Keratinocyte (primary cell): Measurements from ENCODE around the gene EIF2B2. TPM values are rescaled to one million over a fixed set of nuclear protein-coding genes. Genes with fewer than 3 reads are reported as not detected.

ENCODE experiments used
- DNase-seq: peaks from one replicate; pipeline ENCODE4 v3.0.0-alpha.2; 2011; ENCODE audit warnings: low read depth, missing footprints, low spot score
- FAIRE-seq: peaks from 2 replicates; lab custom pipeline; 2011; peaks lifted over from hg19 to GRCh38; lab: Jason Lieb, UNC
- H2AFZ ChIP-seq: 2 replicates; pipeline ENCODE4 v1.6.0; 2012; ENCODE audit warnings: low read length, control low read depth, inconsistent platforms; ENCODE audit not compliant: control insufficient read depth
- H3K27ac ChIP-seq: 2 replicates; pipeline ENCODE4 v1.5.1; 2011; ENCODE audit warnings: low read length; ENCODE audit not compliant: control insufficient read depth, insufficient read depth
- H3K27me3 ChIP-seq: 3 replicates; pipeline ENCODE4 v1.6.0; 2011; ENCODE audit warnings: low read length; ENCODE audit not compliant: control insufficient read depth, insufficient read depth; ENCODE audit errors: extremely low read depth
- H3K36me3 ChIP-seq, 2 experiments: 2 replicates in 1 of 2; 3 replicates in 1 of 2; pipeline ENCODE4 v1.5.1; 2011; ENCODE audit warnings: low read length in 2 of 2, mild to moderate bottlenecking in 1 of 2; ENCODE audit not compliant: control insufficient read depth in 2 of 2, insufficient read depth in 2 of 2; ENCODE audit errors: extremely low read depth in 1 of 2
- H3K4me1 ChIP-seq: 3 replicates; pipeline ENCODE4 v1.5.1; 2011; ENCODE audit warnings: low read length; ENCODE audit not compliant: control insufficient read depth, insufficient read depth; ENCODE audit errors: extremely low read depth
- H3K4me2 ChIP-seq: 3 replicates; pipeline ENCODE4 v1.6.0; 2011; ENCODE audit warnings: low read depth, low read length; ENCODE audit not compliant: control insufficient read depth, insufficient read depth; ENCODE audit errors: extremely low read depth
- H3K4me3 ChIP-seq, 3 experiments: fragments of 200-600 bp in 1 of 3; sonication (generic) in 1 of 3; 2 replicates in 2 of 3; 3 replicates in 1 of 3; pipeline ENCODE4 v1.5.1; 2011 to 2016; ENCODE audit warnings: low read length in 3 of 3, mild to moderate bottlenecking in 3 of 3, control low read depth in 2 of 3, inconsistent platforms in 1 of 3, low read depth in 1 of 3, mixed read lengths in 1 of 3, mixed run types in 1 of 3, moderate library complexity in 1 of 3; ENCODE audit not compliant: control insufficient read depth in 2 of 3, insufficient read depth in 2 of 3; ENCODE audit errors: extremely low read depth in 1 of 3
- H3K79me2 ChIP-seq: 2 replicates; pipeline ENCODE4 v1.6.0; 2012; ENCODE audit warnings: low read length; ENCODE audit not compliant: control insufficient read depth, insufficient read depth
- H3K9ac ChIP-seq: 3 replicates; pipeline ENCODE4 v1.6.0; 2011; ENCODE audit warnings: low read length; ENCODE audit not compliant: control insufficient read depth, insufficient read depth; ENCODE audit errors: extremely low read depth
- H3K9me1 ChIP-seq: 3 replicates; pipeline ENCODE4 v1.6.0; 2011; ENCODE audit warnings: low read length; ENCODE audit not compliant: control insufficient read depth, insufficient read depth; ENCODE audit errors: extremely low read depth
- H3K9me3 ChIP-seq: 2 replicates; pipeline ENCODE4 v1.5.1; 2012; ENCODE audit warnings: low read depth, low read length; ENCODE audit not compliant: control insufficient read depth
- H4K20me1 ChIP-seq: 3 replicates; pipeline ENCODE4 v1.6.0; 2011; ENCODE audit warnings: low read length; ENCODE audit not compliant: control insufficient read depth, insufficient read depth; ENCODE audit errors: extremely low read depth
- EZH2 ChIP-seq: IDR thresholded peaks from one replicate; pipeline ENCODE4 v1.6.1; 2012; ENCODE audit warnings: inconsistent platforms, mild to moderate bottlenecking, low read length, moderate library complexity
- dilution Hi-C: fragments of 300-500 bp; cut with MboI; formaldehyde crosslinking; loops from one replicate; pipeline ENCODE4 v1.7.0; 2020; ENCODE audit warnings: low sequenced_read_pairs; ENCODE audit not compliant: extremely low pct_ligation_motif_present
- polyA plus RNA-seq, 5 experiments: library from polyadenylated mRNA; depleted of rRNA in 3 of 5; stranded (reverse) in 3 of 5; stranded (forward) in 1 of 5; unstranded in 1 of 5; fragments of >200 nt; gene quantifications; 1 replicate in 1 of 5; 2 replicates in 3 of 5; 3 replicates in 1 of 5; pipeline versions ENCODE4 v1.2.1 to v1.2.3, GENCODE V29; 2011 to 2012; ENCODE audit warnings: missing spikeins in 2 of 5, low read depth in 1 of 5, low replicate concordance in 1 of 5
- TF ChIP-seq, protein P1 (sequence below), 3 experiments: IDR thresholded peaks in 1 of 3; conservative IDR thresholded peaks in 1 of 3; optimal IDR thresholded peaks in 1 of 3; 2 replicates in 2 of 3; 3 replicates in 1 of 3; pipeline versions ENCODE3 to v1.5.1; 2011; ENCODE audit warnings: low read length in 3 of 3, mild to moderate bottlenecking in 3 of 3, moderate library complexity in 2 of 3, control low read depth in 1 of 3, inconsistent platforms in 1 of 3; ENCODE audit not compliant: insufficient read depth in 2 of 3; ENCODE audit errors: extremely low read depth in 1 of 3

EIF2B2 gene
- polyA plus RNA-seq, 1 donor (not counting 4 experiments of a cell fraction or from before 2014, with no cell fraction given), result 113 TPM

GRCh38 chr14:75011356-75011994, 8.8 kb downstream of the EIF2B2 start:
- no peaks in the 10 kb centered on the region for H3K9me3 ChIP-seq
- H3K4me1 ChIP-seq, result peaks cover 2% of the 10 kb centered on the region
- H3K9me1 ChIP-seq, result no peaks in the 10 kb centered on the region
- no peaks in the 10 kb centered on the region for H4K20me1 ChIP-seq
- H3K4me3 ChIP-seq, result no peak overlapping the region
- no peak overlapping the region for H3K4me2 ChIP-seq
- TF ChIP-seq, protein P1, sequence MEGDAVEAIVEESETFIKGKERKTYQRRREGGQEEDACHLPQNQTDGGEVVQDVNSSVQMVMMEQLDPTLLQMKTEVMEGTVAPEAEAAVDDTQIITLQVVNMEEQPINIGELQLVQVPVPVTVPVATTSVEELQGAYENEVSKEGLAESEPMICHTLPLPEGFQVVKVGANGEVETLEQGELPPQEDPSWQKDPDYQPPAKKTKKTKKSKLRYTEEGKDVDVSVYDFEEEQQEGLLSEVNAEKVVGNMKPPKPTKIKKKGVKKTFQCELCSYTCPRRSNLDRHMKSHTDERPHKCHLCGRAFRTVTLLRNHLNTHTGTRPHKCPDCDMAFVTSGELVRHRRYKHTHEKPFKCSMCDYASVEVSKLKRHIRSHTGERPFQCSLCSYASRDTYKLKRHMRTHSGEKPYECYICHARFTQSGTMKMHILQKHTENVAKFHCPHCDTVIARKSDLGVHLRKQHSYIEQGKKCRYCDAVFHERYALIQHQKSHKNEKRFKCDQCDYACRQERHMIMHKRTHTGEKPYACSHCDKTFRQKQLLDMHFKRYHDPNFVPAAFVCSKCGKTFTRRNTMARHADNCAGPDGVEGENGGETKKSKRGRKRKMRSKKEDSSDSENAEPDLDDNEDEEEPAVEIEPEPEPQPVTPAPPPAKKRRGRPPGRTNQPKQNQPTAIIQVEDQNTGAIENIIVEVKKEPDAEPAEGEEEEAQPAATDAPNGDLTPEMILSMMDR (optimal IDR thresholded peaks at IDR 0.05 in 1 of 3, IDR thresholded peaks at IDR 0.05 in 1 of 3, conservative IDR thresholded peaks at IDR 0.05 in 1 of 3; ENCODE audit: extremely low read depth in 1 of 3, insufficient read depth in 2 of 3, low read length in 3 of 3), result no peak
- TF ChIP-seq EZH2, result no peak
- H3K27me3 ChIP-seq, result no peaks in the 10 kb centered on the region
- H3K36me3 ChIP-seq, result peaks cover 26 to 39% of the 10 kb centered on the region in 2 experiments
- DNase-seq, result no peak
- H3K79me2 ChIP-seq, result peaks cover 2% of the 10 kb centered on the region
- no peak overlapping the region for H2AFZ ChIP-seq
- no peak overlapping the region for H3K9ac ChIP-seq
- dilution Hi-C loops, result no loop called here
- FAIRE-seq, result no peak
- H3K27ac ChIP-seq, result no peak overlapping the region

- no peak for FAIRE-seq
- Histone ChIP-seq H3K36me3 (peaks cover 29 to 33% of the 10 kb centered on the region in 2 experiments), H3K79me2 (no peaks in the 10 kb centered on the region), H3K27ac (no peak overlapping the region), H2AFZ (no peak overlapping the region), H3K4me3 (no peak overlapping the region), H4K20me1 (no peaks in the 10 kb centered on the region), H3K9me3 (no peaks in the 10 kb centered on the region), H3K9ac (no peak overlapping the region), H3K9me1 (no peaks in the 10 kb centered on the region), H3K4me1 (peaks cover 2% of the 10 kb centered on the region), H3K27me3 (no peaks in the 10 kb centered on the region), H3K4me2 (no peak overlapping the region)
- TF ChIP-seq, protein P1 (optimal IDR thresholded peaks at IDR 0.05 in 1 of 3, IDR thresholded peaks at IDR 0.05 in 1 of 3, conservative IDR thresholded peaks at IDR 0.05 in 1 of 3; ENCODE audit: extremely low read depth in 1 of 3, insufficient read depth in 2 of 3, low read length in 3 of 3), result no peak
- no peak for TF ChIP-seq EZH2
- dilution Hi-C loops, result no loop called here
- DNase-seq, result no peak
Measured at GRCh38 chr14:75013290-75013689, 10.6 kb downstream of the EIF2B2 start.
